ELF-1 (cell line): Measurements from ENCODE around the gene SCAI.
A peak's percentile ranks its signal among the peaks of the same experiment; 100 is the strongest.
"Not testable (repeated sequence)": the region's sequence is repeated elsewhere in the genome, so short reads cannot be mapped to it uniquely, and the experiment has no call there.

Experiments
- DNase-seq: peaks from one replicate; pipeline ENCODE4 v3.0.0-alpha.2; 2016; ENCODE audit warnings: low read depth, low spot score

Gene SCAI

DNA sequence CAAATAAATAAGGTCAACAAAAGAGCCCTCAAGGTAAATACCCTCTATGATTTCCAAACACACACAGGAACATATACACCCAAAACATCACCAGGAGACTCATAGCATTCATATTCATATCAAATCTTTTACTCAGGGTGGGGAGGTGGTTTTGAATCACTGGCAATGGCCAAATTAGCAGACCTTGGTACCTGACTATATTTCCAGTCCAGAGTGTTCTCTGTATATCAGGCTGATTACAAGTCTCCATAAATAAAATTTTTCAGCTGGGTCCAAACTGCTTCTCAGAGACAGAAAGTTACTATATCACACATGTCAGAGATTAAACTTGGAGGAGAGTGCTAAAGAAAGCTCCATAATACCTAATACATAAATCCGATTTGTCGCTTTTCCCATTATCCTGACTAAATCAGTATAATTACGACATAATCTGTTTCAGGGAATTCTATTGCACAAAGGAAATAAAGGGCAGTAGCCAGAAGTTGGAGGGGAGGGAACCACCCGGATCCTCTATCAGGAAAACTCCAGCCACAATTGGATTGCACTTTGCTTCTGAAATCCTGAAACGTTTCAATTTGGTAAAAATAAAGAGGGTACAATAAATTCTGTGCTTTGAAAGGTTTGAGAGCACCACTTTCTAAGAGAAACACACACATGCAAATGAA is 195.5 kb downstream of the SCAI start:
- no peak for DNase-seq

DNA sequence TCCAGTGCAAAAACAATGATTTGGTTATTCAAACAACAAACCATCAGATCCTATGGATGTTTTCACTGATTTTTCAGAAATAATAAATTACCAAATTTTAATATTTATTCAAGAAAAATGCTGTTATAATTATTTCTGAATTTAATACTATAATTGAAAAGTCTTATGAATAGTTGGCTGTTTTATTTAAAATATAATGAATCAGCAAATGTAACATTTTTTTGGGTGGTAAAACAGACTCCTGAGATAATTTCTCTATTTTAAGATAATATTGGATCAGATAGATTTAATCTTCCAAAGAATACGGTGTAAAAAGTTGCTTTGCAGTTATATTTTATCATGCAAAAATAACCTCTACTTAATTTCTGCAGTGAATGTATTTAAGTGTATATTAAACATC is 197.2 kb downstream of the SCAI start:
- no peak for DNase-seq

DNA sequence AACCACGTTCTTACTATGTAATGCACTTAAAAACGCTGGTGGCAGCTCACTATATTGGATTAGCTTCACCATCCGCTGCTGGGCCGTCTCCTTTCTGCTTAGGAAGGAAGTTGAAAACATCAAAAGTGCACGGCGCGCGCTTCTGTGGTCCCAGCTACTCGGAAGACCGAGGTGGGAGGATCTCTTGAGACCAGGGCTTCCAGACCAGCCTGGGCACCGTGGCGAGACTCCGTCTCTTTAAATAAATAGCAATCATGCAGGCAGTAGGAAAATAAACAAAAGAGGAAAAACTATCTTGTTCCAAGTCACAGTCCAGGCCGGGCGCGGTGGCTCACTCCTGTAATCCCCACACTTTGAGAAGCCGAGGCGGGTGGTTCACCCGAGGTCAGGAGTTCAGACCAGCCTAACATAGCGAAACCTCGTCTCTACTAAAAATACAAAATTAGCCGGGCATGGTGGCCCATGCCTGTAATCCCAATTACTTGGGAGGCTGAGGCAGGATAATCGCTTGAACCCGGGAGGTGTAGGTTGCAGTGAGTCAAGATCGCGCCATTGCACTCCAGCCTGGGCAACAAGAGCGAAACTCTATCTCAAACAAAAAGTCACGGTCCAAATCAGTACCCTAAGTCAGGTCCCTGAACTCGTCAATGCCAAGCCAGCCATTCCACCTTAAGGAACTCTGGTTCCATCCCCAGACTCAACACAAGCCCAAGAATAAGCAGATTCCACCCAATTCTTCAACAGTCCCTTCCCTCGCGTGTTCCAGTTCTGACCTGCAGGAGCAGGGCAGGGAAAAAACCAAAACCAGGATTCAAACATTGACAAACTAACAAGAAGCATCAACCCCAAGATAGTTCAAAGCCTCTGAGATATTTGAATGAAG is 201.4 kb downstream of the SCAI start:
- DNase-seq: peak; percentile 68

DNA sequence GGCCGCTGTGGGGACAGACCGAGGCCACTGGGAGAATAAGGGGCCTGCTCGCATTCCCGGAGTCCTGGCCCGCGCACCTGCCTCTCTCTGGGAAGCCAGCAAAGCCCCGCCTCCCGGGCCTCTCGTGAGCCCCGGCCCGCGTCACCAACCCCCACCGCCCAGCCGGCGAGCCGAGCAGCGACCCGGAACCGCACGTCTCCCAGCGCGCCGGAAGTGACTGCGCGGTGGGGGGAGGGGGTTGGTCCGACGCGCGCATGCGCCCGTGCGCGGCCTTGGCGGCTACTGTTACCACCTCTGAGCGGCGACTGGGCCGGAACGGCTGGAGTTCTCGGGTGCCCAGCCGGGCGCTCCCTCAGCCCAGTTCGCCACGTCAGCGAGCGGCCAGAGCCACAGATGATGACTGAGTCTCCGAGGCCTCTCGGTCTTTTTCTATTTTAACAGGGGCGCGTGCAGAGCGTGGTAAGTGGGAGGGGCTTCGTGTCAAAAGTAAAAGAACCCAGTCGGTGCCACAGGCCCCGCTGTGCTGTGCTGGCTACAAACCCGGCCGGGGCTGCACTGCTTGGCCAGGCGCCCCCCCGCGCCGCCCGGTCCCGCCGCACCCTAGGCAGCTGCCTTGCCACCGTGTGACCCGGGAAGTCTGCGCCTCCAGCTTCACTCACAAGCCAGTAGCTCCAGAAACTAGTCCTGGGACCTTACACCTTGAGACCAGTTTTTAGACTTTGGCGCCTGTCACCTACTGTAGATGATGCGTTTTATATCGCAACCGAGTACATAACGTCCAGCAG is 202.2 kb downstream of the SCAI start, which contains the start of gene GOLGA1:
Gene GOLGA1, minus strand, starts transcription at position 190 of the 785 bp plus-strand sequence. CDS start 2,372 bp downstream, outside the sequence.
- DNase-seq: peak; percentile 98

DNA sequence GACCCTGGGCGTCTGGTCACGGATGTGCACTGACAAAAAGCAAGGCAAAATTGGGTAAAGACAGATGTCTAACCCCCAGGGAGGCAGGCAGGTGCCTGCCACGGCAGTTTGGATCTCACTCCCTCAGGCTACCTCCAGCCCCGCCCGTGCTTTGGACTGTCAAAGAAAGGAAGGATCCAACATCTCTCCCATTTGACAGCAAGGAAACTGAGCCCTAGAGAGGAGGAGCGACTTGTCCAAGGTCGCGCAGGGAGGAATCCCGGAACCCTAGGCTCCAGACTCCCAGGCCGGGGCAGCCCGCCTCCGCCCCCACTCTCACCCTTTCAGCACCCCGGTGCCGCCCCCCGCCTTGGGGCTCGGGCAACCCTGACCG is 202.8 kb downstream of the SCAI start:
- DNase-seq: no peak

DNA sequence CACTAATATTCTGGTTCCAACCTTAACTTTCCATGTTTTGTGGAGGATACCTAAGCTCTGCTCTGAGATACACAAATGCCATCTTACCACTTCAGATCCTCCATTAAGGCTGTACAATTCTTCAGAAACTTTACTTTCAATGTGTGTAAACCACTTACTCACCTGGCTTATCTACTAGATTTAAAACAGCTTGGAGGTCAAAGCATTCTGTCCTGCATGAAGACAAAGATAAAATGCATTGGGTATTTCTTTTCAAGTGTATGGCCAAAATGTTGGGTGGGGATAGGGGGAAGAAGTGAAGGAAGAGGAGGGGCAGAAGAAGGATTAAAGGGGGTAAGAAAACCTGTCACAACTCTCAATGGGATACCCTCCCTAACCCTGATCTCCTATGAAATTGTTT is 203.4 kb downstream of the SCAI start:
- DNase-seq: no peak

DNA sequence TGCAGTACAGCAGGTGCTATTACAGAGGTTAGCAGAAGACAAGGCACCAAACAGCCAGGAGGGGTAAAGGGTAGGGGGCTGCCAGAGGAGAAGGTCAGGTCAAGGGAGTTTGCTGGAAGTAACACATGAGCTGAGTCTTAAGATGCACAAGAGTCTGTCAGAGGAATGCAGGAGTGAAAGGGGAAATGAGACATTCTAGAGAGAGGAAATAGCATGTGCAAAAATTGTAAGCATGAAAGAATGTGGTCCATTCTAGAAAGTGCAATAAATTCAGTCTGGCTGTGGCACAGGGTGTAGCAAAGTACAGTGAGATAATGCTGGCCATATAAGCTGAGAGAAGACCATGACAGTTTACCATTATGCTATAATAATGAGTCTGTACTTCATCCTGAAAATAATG is 209.0 kb downstream of the SCAI start:
- DNase-seq: no peak

DNA sequence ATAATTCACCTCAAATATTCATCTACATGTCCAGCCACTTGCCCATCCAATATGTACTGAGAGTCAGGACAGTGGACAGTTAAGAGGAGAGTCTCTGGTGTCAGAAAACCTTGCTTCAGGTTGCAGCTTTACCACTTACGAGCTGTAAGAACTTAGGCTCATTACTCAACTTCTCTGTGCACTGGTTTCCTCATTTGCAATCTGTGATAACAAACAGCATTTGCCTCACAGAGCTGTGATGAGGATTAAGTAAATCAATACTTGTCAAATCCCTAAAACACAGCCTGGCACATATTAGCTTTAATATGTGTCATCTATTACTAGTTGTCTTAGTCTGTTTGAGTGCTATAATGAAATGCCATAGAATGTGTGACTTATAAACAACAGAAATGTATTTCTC is 211.0 kb downstream of the SCAI start:
- DNase-seq: no peak

DNA sequence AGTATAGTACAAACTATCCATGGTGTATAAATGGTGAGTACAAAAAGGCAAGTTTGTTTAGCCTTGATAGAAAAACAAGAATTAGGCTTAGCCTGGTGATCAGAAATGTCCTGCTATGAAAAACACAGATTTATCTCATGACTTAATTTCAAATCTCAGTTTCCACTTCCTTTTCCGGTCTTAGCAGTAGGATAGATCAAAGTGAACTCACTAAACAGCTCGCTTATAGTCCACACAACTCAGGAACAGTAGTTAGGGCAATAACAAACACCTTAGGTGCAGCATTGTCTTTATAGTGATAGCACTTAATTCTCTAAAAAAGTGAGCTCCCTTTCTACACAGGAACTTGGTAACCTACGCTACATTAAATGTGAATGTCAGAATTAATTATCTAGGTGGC is 213.9 kb downstream of the SCAI start:
- DNase-seq: no peak

DNA sequence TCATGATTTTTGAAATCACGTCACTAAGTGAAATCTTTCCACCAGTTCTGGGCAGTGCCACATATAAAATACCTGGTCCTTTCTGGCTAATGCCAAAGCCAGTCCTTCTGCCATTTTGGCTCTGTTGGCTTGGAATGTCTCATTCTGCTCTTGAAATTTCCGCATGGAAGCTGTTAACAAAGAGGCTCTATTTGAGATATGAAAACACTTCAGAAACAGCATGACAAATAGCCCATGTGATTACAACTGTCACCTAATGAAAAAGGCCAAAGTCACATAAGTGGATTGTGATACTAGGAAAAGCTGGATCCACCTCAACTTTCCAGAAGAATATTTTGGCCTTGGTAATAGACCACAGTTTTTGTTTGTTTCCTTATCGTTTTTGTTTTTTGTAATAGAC is 215.2 kb downstream of the SCAI start:
- no peak for DNase-seq

DNA sequence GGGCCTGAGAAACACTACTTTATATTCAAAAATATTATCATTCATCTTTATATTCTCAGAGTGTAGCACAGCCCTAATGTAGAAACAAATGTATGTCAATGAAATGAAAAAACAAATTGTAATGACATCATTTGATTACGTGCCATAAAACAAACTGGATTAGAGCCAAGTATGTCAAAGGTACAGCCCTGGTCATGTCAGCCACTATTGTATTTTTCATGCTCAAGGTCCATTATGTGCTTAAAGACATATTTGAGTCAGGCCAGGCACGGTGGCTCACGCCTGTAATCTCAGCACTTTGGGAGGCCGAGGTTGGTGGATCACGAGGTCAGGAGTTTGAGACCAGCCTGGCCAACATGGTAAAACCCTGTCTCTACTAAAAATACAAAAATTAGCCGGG is 222.9 kb downstream of the SCAI start:
- DNase-seq: not testable (repeated sequence)

DNA sequence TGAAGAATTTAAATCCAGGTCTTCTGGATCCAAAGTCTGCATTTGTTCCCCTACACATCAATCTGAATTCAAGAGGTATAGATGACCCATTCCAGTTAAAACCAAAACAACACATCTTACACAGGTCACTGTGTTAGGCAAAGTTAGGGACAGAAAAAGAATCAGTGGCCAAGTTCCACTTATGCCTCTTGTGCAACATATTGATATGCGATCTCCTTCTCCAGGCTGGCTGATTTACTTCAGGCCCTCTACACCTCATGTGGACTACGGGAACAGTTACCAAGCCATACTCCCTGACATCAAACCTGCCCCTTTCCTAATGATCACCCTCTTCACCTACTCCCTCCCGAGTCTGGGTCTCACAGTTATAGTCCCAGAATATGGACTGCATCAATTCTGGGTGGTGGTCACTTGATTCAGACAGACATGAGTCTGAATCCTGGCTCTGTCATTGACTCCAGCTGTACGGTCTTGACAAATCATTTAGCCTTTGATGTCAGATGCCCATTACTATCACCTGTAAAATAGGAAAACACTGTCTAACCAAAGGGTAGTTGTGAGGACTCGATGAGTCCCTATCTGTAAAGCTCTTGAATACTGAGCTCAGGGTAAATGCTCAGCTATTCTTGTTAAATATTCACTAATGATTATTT is 228.4 kb downstream of the SCAI start:
- no peak for DNase-seq

DNA sequence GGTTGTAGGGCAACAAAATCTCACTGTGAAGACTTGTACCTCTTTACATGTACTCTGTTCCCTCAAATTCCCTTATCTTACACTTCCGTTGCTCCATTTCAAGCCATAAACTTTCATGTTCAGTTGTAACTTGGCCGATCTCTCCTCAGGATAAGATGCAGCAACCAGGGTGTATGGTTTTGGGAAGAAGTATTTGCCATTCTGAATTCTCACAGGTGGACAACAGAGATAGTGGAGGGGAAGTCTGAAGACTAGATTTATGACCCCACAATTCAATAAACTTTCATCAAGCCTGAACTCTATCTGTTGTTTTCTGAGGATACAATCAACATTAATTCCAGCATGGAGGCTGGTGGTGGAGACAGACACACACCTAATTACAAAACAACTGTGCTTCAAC is 229.9 kb downstream of the SCAI start:
- DNase-seq: no peak

DNA sequence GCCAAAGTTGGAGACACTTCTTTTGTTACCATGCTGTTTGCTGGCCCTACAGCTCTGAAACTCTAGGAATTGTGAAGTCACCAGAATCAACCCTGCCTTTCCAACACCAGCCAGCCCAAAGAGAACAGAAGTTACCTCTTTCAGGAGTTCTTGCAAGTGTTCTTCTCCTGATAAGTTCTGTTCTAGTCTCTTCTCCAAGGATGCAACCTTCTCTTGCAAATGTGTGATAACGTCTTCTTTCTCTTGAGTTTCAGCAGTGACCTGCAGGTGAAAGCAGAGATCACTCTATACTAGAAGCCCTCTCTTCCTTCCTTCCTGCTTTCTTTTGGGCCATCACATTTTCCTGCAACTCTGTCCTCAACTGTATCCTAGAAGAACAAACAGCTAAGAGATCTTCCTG is 231.6 kb downstream of the SCAI start:
- no peak for DNase-seq

DNA sequence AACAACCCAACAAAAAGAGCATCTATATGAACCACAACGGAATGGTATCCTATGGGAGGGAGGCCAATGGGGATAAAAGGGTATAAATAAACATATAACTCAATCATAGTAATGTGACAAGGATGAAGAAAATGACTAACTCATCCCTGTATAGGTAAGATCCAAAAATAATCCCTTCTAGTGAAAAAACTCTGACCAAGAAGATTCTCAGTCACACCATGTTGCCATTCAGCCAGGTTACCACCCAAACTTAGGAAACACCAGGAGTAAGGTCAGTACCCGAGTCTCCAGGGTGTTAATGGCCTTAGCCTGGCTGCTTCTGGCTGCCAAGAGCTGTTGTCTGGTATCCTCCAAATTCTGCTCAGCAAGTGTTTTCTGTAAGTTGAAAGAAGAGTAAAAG is 235.2 kb downstream of the SCAI start:
- DNase-seq: no peak

DNA sequence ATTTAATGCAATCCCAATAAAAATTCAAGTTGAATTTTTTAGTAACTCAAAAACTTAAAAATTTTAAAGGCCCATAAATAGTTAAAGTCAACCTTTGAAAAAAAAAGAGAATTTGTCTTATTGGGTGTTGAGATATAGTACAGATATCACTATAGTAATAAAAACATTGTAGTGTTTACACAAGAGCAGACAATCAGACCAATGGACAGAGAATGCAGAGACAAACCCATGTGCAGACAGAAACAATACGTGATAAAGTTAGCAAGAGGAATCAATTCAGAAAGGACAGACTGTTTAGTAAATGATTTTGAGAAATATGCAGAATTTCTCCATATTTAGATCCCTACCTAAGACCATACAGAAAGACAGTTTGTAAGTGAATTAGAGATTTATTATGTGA is 236.4 kb downstream of the SCAI start:
- DNase-seq: no peak

DNA sequence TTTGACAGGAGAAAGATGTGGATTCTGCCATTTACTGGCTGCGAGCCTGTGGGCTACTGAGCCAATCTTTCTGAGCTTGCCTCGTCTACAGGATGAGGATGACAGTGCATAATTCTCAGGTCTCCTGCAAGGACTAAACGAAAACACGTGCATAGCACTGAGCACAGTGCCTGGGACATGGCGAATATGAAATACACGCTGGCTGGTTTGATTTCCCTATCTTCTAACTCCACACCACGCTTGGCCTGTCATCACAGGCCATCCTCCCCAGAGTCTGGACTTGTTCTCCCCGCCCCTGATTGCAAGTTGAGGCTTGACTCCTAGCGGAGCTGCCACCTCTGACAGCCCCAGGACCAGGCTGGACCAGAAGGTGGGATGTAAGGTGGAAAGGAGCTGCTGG is 243.5 kb downstream of the SCAI start:
- no peak for DNase-seq

DNA sequence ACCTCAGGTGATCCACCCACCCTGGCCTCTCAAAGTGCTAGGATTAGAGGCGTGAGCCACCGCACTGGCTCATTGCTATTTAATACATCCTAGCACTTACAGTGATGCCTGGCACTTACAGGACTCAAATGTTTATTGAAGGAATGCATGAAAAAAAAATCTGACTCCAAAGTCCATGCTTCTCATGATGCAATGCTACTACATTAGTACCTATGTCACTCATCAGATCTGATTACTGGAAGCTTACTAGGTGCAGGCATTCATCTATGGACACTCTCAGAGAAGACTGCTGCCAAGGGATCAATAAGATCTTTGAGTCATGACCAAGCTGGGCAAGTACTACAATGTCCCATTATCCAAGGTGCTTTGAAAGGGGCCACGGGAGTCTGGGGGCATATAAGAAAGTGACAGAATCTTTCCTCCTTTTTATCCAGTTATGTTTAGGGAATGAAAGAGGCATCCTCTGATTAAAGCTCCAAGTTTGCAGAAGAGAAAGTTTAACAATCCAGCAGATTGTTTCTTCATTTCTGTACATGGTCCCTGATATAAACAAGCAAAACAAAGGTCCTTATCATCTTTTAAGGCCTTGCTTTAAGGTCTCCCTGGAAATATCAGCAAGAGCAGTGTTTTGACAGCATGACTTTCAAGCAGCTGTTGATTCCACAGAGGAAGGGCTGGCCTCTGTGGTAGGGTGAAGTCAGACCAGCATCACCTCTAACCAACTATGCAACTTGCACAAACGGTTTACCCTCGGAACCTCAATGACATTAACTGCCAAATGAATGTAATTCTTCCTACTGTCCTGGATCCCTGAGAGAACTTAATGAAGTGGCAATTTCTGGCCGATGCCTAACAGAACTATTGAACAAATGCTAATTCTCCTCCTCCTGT is 245.5 kb downstream of the SCAI start:
- DNase-seq: no peak

DNA sequence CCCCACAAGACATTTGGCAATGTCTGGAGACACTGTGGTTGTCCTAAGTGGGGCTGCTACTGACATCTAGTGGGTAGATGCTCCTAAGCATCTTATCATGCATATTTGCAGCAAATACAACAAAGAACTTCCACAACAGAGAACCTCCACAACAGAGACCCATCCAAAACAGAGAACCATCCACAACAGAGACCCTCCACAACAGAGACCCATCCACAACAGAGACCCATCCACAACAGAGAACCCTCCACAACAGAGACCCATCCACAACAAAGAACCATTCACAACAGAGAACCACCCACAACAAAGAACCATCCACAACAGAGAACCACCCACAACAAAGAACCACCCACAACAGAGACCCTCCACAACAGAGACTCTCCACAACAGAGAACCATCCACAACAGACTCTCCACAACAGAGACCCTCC is 248.6 kb downstream of the SCAI start:
- DNase-seq: peak; percentile 51

DNA sequence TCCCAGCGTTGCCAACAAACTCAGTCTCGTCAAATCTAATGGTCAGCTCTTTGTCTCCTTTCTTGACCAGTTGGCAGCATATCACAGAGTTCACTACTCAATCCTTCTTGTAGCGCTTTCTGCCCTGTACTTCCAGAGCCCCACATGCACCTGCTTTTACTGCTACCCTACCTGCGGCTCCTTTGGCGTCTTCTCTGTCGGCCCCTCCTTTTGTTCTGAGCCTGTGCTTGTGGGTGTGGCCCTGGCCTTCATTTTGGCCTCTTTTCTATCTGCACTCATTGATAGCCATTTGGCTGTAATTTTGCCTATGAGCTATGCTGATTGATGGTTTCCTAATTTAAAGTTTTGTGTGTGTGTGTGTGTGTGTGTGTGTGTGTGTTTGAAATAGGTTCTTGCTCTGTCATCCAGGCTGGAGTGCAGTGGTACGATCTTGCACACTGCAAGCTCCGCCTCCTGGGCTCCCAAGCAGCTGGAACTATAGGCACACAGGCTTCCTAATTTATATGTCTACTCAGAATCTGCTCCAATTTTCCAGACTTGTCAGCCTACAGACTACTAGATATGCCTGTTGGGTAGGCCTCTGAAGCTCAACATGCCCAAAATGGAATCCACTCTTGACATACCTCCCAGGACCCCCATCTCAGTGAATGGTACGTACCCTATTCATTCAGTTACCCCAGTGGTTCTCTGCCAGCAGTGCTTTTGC is 249.1 kb downstream of the SCAI start:
- DNase-seq: no peak
